ENCODE measurements around the gene PUSL1. TPM values are rescaled to one million over a fixed set of nuclear protein-coding genes. Genes with fewer than 3 reads are reported as not detected.

The PUSL1 gene
- total and polyA plus RNA-seq, 2 of the 4 experiments (the other 2 are of a cell fraction), result 10.9 to 33.0 TPM

GRCh38 chr1:1315435-1315954, 7.1 kb downstream of the PUSL1 start:
- H3K4me1 ChIP-seq (ENCODE audit: control insufficient read depth, insufficient read depth, low read length), result peaks cover 8% of the 10 kb centered on the region; the same call in 1 of the 2 replicates
- no peak overlapping the region for H3K4ac ChIP-seq (ENCODE audit: low read depth, low read length)
- intact Hi-C loops (cut with micrococcal nuclease) (no loop called here), dilution Hi-C loops (cut with HindIII; ENCODE audit: low sequenced_read_pairs, unreplicated experiment) (no loop called here), in situ Hi-C loops (cut with MboI; ENCODE audit: low sequenced_read_pairs) (no loop called here)
- no peak overlapping the region for H4K5ac ChIP-seq (ENCODE audit: low read depth, low read length)
- TF ChIP-seq MAFK (IDR thresholded peaks at IDR 0.05; ENCODE audit: low read depth, low read length) (no peak), POLR2A (IDR thresholded peaks at IDR 0.05; ENCODE audit: low read depth, low read length) (no peak), SMC3 (IDR thresholded peaks at IDR 0.05; ENCODE audit: low read depth, low read length) (no peak), CTCF (conservative IDR thresholded peaks at IDR 0.05; ENCODE audit: low read depth, low read length) (no peak), RCOR1 (IDR thresholded peaks at IDR 0.05; ENCODE audit: insufficient replicate concordance, low read length) (no peak), NFE2L2 (IDR thresholded peaks at IDR 0.05; ENCODE audit: low read depth, low read length) (no peak), CEBPB (IDR thresholded peaks at IDR 0.05; ENCODE audit: low read depth, low read length) (no peak), CHD1 (IDR thresholded peaks at IDR 0.05; ENCODE audit: low read depth, low read length) (no peak), USF2 (IDR thresholded peaks at IDR 0.05; ENCODE audit: low read depth, low read length) (no peak), RAD21 (IDR thresholded peaks at IDR 0.05; ENCODE audit: low read length) (no peak), RFX5 (IDR thresholded peaks at IDR 0.05; ENCODE audit: low read depth, low read length) (no peak)
- ChIA-PET CTCF (no interaction called here), POLR2A (ENCODE audit: unreplicated experiment) (no interaction called here)
- H2BK5ac ChIP-seq (ENCODE audit: low read depth, low read length, poor library complexity, severe bottlenecking), result no peak overlapping the region
- no peaks in the 10 kb centered on the region for H3K9me3 ChIP-seq (ENCODE audit: control insufficient read depth, insufficient read depth, low read length)
- H3K23ac ChIP-seq (ENCODE audit: low read depth, low read length), result no peak overlapping the region
- H3K56ac ChIP-seq (ENCODE audit: extremely low read depth, insufficient read depth, low read length), result no peak overlapping the region
- H4K20me1 ChIP-seq (ENCODE audit: insufficient read depth, low read length), result peaks cover 64% of the 10 kb centered on the region
- no peaks in the 10 kb centered on the region for H3K27me3 ChIP-seq (ENCODE audit: control insufficient read depth, insufficient read depth, low read length)
- no peak overlapping the region for H3K9ac ChIP-seq (ENCODE audit: low read depth, low read length)
- DNase-seq (no peak), ATAC-seq (ENCODE audit: low read depth) (no peak)
- 87% methylated on average over 3 of the region's 26 CpGs; no CpG with 5 or more reads in 1 of the 2 experiments for WGBS, 2 experiments (ENCODE audit: extremely low coverage in 2 of 2, insufficient read length in 1 of 2)
- H4K8ac ChIP-seq (ENCODE audit: low read depth in 2 of 2, low read length in 2 of 2), result no peak overlapping the region
- H4K91ac ChIP-seq (ENCODE audit: insufficient read depth, low read depth, low read length), result no peak overlapping the region
- H3K27ac ChIP-seq (ENCODE audit: insufficient read depth, low read length), result no peak overlapping the region
- no peak overlapping the region for H2AFZ ChIP-seq (replicated peaks; ENCODE audit: low read length, poor library complexity)
- no peak overlapping the region for H2BK15ac ChIP-seq (ENCODE audit: low read depth, low read length)
- peaks cover 4% of the 10 kb centered on the region for H3K9me1 ChIP-seq (ENCODE audit: insufficient read depth, low read length)
- no peak overlapping the region for H3K14ac ChIP-seq (replicated peaks; ENCODE audit: low read depth, low read length)
- no peak overlapping the region for H2BK20ac ChIP-seq (ENCODE audit: low read depth, low read length)
- no peak overlapping the region for H3K4me3 ChIP-seq (ENCODE audit: insufficient read depth, low read depth, low read length)
- H2AK5ac ChIP-seq (ENCODE audit: low read depth, low read length), result no peak overlapping the region
- no TSS peak for BruUV-seq (replicated peaks)
- peaks cover 16 to 58% of the 10 kb centered on the region in 2 experiments for H3K79me1 ChIP-seq (ENCODE audit: low read depth in 1 of 2, low read length in 2 of 2)
- H3K4me2 ChIP-seq (ENCODE audit: low read depth, low read length), result no peak overlapping the region
- H2BK120ac ChIP-seq (ENCODE audit: low read depth, low read length), result no peak overlapping the region
- no peak overlapping the region for H3K18ac ChIP-seq (ENCODE audit: low read depth, low read length)
- no peak overlapping the region for H2AK9ac ChIP-seq (replicated peaks; ENCODE audit: low read depth, low read length, poor library complexity)
- H3K36me3 ChIP-seq (ENCODE audit: control insufficient read depth, insufficient read depth, low read length), result peaks cover 70% of the 10 kb centered on the region
